GM18861 (cell line): ENCODE data around the gene GTF3C1.

Experiments used
- ATAC-seq: cut with Tn5 transposase; IDR thresholded peaks from one replicate; pipeline ENCODE4 v1.9.1; 2021; ENCODE audit not compliant: unreplicated experiment

Gene GTF3C1

DNA sequence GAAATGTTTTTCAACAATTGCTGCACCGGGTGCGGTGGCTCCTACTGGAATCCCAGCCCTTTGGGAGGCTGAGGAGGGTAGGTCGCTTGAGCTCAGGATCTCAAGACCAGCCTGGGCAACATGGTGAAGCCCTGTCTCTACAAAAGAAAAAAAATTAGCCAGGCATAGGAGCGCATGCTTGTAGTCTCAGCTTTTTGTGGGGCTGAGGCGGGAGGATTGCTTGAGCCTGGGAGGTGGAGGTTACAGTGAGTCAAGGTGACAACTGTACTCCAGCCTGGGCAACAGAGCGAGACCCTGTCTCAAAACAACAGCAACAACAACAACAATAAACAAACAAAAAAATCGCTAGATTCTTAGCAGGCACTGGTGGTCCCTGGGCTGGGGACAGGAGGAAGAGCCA, 119.2 kb downstream of the GTF3C1 start:
- no peak for ATAC-seq

- ATAC-seq = no peak
These were observed 119.7 kb downstream of the GTF3C1 start for GRCh38 chr16:27429981-27430441.

DNA sequence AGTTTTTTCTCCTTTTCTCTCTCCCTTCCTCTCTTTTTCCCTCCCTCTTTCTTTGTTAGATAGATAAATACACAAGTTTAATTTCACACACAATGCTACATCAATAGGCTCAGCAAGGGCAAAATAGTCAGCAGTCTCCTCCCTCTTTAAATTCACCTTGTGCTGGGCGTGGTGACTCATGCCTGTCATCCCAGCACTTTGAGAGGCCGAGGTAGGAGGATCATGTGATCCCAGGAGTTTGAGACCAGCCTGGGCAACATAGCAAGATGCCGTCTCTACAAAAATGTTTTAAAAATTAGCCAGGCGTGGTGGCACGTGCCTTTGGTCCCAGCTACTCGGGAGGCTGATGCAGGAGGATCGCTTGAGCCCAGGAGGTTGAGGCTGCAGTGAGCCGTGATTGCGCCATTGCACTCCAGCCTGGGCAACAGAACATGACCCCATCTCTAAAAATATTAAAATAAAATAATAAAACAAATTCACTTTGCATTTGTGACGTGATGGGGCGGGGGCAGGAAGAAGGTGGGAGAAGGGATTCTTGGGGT, 120.3 kb downstream of the GTF3C1 start:
- no peak for ATAC-seq

DNA sequence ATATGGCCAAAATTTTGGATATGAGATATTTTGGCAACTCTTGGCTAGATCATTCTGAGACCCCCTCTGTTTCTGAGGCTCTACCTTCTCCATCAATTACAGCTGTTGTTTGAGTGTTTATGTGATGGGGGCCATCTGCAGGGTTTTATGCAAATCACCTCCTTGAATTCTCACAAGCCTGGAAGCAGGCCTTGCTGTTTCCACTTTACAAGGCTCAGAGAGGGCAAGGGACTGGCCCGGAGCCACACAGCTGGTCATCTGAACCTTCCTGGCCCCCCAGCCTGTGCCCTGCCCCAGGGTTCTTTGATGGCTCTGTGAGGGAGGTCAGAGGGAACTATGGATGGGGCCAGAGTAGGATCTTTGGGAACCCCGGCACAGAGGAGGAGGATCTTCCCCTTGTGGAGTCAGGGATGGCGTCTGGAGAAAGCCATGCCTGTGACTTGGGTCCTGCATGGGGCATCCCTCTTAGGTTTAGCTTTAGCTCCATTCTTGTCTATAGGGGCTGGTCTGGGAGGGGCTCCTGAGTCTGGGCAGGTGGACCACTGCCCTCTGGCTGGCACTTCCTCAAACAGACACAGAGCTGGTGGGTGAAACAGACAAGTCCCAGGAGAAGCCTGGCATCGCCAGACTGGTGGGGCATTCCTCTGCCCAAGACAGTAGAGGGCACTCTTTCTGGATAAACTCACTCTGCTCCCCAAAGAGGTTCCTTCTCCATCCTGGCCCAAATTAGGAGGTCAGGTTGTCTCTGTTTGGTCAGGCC, 121.5 kb downstream of the GTF3C1 start:
- no peak for ATAC-seq

DNA sequence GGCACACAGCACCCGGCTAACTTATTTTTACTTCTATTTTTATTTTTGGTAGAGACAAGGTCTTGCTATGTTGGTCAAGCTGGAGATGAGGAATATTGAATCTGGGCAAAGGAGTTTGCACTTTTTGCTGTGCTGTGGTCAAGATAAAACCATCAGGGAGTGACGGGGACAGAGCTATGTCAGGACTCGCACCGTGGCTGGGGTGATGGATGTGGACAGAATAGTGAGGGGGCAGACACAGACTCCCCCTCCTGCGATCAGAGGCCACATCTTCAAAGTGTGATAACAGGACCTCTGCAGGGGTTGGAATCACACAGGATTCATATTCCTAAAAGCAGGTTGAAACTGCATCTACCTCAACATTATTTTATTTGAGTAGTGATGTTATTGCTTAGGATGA, 122.2 kb downstream of the GTF3C1 start:
- ATAC-seq = no peak

GRCh38 chr16:27426423-27427408, 123.0 kb downstream of the GTF3C1 start:
- peak; percentile 69 for ATAC-seq

DNA sequence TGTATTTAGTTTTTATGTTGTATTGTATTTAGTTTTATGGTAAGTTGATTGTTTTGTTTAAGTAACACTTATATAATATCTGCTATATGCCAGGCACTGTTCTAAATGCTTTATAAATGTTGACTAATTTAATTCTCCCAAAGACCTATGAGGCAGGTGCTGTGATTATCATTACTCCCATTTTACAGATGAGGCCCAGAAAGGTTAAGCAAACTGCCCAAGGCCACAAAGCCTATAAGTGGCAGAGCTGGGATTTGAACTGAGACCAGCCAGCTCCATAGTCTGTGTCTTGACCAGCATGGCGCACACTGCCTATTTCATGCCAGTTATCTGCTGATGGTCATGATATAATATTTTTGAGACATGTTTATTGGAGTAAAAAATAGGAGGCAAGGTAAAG, 123.8 kb downstream of the GTF3C1 start:
- no peak for ATAC-seq

DNA sequence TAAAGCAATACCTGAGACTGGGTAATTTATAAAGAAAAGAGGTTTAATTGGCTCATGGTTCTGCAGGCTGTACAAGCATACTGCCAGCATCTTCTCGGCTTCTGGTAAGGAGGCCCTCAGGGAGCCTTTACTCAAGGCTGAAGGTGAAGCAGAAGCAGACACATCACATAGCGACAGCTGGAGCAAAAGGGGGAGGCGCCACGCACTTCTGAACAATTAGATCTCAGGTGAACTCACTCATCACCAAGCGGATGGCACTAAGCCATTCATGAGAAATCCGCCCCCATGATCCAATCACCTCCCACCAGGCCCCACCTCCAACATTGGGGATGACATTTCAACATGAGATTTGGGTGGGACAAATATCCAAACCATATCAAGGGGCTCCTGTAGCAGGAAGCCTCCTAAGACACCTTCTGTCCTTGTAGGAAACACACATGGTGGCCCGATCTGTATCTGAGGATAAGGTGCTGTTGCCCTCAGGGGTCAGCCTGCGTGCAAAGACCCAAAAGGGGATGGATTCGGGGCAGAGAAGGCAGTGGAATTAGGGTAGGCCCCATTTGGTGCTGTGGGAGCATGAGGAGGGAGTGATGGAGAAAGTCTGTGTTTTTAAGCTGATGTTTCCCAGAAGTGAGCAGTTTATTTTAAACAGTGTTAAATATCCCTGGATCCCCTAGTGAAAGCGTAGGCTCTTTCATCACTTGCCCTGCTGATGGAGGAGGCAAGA, 124.8 kb downstream of the GTF3C1 start:
- no peak for ATAC-seq

DNA sequence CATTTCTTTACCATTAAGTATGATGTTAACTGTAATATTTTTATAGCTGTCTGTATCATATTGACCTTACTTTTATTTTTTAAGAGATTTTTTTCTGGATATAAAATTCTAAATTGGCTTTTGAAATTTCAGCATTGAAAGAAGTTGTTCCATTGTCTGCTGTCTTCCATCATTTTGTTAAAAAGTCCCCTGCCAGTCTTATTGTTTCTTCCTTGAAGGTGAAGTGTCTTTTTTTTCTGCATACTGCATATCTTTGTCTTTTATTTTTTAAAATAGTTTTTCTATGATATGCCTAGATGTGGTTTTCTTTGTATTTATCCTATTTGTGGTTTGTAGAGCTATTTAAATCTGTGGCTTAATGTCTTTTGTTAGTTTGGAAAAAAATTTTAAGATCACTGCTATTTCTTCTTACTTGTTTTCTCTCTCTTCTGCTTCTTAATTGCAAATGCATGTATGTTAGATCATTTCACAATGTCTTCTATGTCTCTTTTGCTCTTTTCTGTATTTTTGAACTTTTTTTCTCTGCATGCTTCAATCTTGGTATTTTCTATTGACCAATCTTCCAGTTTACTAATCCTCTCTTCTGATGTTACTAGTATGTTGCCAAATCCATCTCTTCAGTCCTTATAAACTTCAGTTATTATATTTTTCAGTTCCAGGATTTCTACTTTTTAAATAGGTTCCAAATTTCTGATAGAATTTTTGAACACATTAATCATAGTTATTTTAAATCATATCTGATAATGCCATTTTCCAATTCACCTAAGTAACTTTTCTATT, 127.6 kb downstream of the GTF3C1 start:
- no peak for ATAC-seq

GRCh38 chr16:27417047-27417671, 132.6 kb downstream of the GTF3C1 start:
- ATAC-seq = no peak

- ATAC-seq = no peak
These were observed 134.8 kb downstream of the GTF3C1 start for GRCh38 chr16:27414788-27415431.

- no peak for ATAC-seq
These were observed 135.8 kb downstream of the GTF3C1 start for GRCh38 chr16:27413956-27414355.

DNA sequence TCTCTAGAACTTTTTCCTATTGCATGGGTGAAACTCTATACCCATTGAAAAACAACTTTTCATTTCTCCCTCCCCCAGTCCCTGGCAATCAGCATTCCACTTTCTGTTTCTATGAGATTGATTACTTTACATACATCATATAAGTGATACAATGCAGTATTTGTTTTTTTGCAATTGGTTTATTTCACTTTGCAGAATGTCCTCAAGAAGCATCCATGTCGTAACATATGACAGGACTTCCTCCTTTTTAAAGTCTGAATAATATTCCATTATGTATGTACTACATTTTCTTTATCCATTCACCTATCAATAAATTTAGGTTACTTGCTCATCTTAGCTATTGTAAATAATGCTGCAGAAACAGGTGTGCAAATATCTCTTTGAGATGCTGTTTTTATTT, 139.0 kb downstream of the GTF3C1 start:
- ATAC-seq = no peak
